Effector CD8-positive, alpha-beta T cell (primary cell): ENCODE data around the gene PSMA1.
A peak's percentile ranks its signal among the peaks of the same experiment; 100 is the strongest.

Source experiments
- DNase-seq: peaks from one replicate; lab custom pipeline; 2025; lab: John Stamatoyannopoulos, UW

PSMA1 gene

DNA sequence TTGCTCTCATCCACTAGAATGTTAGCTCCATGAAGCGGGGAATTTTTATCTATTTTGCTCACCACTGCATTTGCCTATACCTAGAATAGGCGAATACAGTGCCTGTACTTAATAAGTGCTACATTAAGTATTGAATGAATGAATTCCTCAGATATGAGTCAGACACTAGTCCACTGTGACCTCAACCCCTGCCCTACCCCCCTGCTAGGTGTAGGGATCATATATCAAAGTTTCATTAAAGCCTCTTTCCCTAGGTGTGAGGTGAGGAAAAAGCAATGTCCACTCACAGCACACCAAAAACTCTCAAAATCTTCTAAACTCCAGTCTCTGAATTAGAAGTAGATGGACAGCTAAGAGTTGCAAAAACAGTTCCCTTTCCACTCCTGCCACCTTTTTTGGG lies 9.8 kb upstream of the PSMA1 start:
- no peak for DNase-seq

DNA sequence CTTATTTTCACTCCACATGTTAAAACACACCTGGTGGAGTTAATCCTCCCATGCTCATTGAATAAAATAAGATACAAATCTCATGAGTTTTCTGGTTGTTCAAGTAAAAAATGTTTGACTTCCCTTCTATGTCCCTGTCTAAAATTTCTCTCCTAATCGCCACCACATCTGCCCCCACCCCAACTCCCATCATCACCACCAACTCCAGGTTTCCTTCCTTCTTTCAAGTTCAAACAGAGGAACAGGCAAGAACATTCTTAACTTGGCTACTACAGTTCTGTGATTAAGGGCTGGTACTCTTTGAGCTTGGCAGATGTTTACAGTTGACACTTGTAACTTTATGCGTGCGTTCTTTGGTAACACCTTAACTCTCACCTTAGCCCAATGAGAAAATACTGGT lies 9.1 kb upstream of the PSMA1 start:
- DNase-seq, result no peak

DNA sequence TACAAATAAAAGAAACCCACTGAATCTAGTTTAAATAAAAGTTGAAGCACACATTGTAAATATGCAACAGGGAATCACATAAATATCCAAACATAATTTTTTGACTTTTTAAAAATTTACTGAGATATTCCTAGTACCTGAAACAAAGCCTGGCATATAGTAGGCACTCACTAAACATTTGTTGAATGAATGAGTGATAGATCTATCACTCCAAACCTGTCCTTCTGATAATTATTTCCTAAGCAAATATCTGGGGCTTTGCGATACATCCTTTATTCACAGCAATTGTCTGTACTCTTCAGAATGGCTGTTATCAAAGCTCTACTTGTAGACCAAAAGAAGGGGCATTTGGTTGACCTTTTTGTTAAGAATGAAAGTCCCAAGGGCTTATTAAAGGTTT lies 2.6 kb upstream of the PSMA1 start:
- no peak for DNase-seq

DNA sequence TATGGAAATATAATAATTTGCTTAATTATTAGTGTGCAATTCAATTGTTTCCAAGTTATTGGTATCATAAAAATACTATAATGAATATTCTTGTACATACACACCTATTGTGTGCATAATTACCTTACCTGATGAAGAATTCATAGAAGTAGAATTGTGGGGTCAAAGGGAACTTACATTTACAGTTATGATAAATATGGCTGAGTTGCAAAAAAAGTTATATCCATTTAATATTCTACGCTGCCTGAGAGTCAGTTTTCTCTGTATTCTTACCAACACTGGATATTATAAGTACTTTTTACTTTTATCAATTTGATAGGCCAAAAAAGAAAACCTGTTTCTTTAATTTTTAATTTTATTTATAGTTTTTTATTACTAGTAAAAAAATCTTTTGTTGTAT lies 2.1 kb upstream of the PSMA1 start:
- DNase-seq, result no peak

DNA sequence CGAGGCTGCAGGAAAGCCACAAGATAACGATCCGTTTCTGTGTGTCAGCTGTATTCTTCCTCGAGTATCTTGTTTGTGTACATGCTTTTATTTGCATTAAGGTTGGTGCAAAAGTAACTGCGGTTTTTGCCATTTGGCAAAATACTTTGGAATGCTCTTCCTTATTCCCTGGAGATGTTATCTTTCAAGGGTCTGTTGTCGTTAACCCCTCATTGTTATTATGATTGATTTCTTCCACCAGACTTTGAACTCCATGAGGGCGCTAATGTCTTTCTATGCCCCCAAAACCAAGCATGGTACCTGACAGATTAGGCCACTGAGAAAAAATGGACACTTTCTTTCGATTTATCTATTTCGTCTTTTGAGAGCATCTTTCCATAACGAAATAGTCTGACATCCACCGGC lies 563 bp upstream of the PSMA1 start:
- no peak for DNase-seq

DNA sequence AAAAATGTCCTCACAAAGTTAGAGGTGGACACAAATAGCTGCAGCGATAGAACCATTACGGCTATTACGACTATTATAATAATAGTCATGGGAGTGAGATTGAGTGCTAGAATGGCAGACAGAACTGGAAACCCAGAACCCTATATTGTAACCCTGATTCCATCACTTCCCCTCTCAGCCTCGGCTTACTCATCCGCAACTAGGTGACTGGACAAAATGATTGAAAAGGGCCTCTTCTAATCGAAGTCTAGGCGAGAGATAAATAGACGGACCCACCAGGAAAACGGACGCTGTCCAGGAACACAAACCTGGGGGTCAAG lies 629 bp downstream of the PSMA1 start:
- no peak for DNase-seq

DNA sequence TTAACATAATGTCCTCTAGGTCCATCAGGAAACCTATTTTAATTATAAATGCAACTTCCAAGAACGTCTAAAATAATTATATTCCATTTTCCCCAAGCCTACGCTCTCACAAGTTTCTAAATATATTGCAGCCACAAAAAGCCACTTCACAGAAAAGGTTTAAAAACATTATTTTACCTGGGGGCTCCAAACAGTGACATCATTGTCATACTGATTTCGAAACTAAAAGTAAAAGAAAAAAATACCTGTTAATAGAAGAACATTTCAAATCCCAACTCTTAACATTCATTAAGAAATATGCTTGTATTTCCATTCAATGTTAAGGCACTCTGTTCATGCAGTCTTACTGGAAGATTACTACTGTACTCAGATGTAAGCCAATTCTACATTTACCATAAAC lies 1.4 kb downstream of the PSMA1 start:
- no peak for DNase-seq

DNA sequence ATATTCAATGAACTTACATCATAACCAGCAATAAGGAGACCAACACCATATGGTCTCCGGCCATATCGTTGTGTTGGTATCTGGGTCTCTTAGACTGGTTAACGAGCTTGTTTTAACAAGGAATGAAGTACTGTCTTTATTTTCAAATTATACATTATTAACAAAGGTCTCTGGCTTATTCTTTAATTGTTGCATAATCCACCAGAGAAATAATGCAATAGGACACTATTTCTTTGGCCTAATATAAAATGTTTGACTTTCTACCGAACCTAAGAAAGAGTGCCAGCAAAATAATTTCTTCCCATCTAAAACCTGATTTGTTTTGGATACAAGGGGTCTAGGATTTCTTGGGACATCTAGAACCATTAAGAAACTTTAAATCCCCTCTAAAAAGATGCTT lies 6.4 kb downstream of the PSMA1 start:
- no peak for DNase-seq

DNA sequence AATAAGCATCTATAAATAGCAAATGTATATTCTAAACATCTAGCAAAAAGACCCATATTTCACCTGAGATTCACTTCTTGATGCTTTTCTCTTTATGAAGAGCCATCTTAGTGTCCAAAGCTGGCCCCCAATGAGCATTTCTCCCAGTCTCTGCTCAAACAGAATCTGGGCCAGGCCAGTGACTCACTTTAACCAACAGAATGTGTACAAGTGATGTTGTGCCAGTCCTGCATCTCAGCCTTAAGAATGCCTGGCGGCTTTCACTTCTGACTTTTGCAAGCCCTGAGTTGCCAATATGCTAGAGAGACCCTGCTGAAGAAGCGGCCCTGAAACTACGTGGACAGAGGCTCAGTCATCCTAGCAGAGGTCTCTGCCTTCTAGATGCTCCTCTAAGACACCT lies 13.7 kb downstream of the PSMA1 start:
- no peak for DNase-seq

DNA sequence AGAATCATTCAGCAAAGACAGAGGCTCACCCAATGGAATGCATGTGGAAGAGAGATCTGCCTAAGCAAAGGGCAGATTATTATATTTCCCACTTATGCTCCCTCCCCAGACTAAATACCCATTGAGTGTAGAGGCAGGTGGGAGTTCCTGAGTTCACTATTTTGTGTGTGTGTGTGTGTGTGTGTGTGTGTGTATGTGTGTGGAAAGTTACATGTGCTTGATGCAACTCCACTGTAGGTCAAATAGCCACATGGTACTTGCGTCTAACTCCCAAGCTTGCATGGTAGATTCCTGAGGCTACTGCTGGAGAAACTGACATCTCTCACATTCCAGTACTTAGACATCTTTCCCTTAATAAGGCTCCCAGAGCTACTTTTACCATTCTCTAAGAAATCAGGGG lies 17.2 kb downstream of the PSMA1 start:
- no peak for DNase-seq

DNA sequence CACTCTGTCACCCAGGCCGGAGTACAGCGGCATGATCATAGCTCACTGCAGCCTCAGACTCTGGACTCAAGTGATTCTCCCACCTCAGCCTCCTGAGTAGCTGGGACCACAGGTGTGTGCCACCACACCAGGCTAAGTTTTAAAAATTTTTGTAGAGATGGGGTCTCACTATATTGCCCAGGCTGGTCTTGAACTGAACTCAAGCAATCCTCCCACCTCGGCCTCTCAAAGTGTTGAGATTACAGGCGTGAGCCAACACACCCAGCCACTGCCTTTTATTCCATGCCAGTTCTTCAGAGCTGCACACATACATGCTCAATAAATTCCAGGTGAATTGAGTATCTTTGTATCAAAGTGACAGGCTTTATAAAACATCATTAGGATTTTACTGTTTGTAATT lies 18.1 kb downstream of the PSMA1 start:
- DNase-seq, result no peak

DNA sequence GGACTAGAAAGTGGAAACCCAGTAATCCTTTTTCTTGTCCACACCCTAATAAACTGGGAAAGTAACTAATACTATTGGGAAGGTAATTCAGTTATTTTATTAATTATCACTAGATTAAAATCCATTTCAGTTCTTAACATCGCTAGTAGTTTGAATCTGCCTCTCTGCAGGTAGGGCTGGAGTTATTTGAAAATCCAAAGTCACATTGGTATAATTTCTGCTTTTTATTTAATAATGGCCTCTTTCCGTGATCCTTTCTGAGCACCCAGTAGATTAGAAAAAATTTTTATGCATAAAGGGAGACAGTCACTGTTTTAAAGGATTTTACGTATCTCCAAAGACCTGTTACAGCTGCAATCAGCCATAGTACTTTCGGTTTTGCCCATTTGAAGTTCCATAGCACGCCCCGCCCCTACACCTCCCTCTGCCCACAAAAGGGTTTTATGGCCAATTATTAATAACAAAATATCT lies 20.0 kb downstream of the PSMA1 start:
- peak; percentile 29 for DNase-seq

DNA sequence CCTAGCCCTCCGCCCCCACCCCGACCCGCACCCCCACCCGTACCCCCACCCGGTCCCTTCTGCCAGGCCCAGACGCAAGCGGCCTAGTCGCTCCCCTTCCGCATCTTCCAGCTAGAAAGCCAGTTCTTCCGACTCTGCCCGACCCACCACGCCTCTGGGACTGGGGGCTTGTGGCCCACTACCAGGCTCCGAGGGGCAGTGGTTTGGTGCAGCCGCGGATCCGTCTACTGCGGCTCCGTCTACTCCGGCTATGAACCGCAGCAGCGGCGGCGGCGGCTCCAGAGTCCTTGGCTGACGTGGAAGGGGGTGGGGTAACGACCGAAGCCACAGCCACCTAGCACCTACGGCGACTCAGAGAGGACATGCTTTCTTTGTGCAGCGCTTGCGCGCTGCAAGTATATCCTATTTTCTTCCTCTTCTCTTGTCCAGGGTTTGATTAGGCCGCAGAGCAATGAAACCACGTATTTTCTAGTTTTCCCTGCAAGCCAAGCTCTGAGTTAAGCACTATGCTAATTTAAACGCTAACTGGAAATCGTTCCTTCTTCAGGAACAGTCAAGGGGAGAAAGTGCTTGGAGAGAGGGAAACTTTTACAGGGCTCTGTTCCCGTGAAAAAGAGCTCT lies 20.5 kb downstream of the PSMA1 start, which contains the start of gene COPB1:
Gene COPB1 (minus strand): TSS at position 252 of the 621 bp plus-strand sequence. CDS start 883 bp downstream, outside the sequence.
- DNase-seq, result peak; percentile 83

DNA sequence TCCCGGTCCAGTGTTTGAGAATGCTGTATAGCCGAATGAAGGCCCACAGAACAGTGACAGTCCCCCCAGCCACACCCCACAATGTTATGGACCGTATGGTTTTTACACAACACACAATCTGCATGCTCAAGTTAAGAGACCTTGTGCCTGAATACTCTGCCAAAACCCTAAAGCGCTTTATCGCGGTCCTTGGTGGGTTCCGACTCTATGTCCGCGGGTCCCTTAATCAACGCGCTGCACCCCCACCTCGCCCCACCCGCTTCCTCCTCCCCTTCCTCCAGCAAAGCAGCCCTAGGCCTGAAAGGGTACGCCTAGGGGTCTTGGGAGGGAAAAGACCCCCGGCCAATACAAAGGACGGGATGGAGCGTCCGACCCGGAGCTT lies 21.0 kb downstream of the PSMA1 start:
- peak; percentile 38 for DNase-seq

DNA sequence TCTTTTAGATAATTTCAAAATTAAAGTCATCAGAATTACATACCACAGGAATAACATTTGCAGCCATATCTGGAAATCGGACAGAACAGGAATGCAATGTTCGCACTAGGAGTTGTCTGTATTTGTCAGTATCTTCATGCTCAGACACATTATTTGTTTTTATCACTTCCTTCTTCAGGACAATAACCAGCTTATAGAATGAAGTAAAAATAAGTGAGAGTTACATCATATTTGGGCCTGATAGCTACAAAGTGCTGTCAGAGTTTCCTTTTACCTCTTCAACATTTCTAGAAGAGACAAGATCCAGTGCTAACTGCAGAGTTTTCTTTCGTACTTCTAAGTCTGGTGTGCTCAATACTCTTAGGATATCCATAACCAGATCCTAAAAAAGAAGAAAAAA lies 39.5 kb downstream of the PSMA1 start:
- DNase-seq, result no peak

DNA sequence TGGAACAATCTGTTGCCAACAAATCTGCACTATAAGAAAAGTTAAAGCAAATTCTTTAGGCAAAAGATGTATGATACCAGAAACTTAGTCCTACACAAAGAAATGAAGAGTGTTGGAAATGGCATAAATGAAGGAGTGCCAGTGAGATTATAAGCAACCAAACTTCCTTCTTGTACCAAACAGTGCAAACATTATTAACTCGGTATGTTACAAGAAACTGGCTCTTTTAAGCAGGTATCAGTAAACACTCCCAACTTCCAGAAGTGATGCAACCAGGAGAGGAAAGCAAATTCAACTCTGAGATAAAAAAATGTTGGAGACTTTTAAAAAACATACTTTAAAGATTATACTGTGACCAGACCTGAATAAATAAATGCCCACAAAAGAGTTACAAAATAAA lies 49.1 kb downstream of the PSMA1 start:
- DNase-seq, result no peak

DNA sequence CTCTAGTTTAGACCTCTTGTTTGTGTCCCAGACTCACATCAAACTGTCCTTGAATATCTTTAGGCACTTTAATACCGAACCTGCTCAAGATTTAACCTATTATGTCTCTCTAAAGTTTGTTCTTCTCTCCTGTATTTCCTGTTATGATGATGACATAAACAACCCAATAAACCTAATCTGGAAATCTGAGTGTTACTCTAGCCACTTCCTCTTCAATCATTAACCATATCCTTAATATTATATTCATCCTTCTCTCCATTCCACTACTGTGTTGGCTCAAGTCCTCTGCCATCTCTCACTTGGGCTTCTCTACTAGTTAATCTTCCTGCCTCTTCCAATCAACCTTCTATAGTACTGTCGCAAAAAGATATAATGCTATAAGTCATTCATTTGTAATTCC lies 56.6 kb downstream of the PSMA1 start:
- no peak for DNase-seq

DNA sequence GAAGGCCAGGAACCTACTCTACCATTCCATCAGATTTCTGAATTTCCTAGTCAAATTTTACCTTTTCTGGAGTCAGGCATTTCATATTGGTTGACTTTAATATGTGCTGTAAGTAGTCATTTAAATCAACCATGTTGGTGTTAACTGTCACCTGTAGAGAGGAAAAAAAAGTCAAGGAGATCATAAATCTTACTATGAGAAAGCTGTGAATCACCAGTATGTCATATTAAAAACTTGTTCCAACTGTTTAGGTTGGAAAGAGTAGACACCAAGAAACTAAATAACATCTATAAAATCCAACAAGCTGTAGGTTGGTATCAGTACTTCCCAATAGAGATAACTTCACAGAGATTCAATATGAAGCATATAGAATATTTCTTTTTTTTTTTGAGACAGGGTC lies 60.0 kb downstream of the PSMA1 start:
- no peak for DNase-seq

DNA sequence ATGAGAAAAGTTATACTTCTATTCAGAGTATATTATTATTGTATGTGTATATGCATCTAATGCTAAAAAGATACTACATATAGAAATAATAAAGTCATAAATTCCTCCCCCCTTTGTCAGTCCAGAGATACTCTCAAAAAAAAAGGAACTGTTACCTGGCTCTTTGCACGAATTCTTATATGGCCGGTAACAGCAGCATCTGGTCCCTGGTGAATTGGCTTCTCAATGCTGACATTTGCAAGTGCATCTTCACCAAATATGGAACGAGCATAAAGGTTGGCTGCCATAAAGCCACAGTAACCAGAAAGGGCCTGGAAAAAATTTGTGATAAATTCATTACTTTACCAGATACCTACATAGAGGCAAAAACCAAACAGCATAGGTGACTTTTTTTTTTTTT lies 61.8 kb downstream of the PSMA1 start:
- no peak for DNase-seq

DNA sequence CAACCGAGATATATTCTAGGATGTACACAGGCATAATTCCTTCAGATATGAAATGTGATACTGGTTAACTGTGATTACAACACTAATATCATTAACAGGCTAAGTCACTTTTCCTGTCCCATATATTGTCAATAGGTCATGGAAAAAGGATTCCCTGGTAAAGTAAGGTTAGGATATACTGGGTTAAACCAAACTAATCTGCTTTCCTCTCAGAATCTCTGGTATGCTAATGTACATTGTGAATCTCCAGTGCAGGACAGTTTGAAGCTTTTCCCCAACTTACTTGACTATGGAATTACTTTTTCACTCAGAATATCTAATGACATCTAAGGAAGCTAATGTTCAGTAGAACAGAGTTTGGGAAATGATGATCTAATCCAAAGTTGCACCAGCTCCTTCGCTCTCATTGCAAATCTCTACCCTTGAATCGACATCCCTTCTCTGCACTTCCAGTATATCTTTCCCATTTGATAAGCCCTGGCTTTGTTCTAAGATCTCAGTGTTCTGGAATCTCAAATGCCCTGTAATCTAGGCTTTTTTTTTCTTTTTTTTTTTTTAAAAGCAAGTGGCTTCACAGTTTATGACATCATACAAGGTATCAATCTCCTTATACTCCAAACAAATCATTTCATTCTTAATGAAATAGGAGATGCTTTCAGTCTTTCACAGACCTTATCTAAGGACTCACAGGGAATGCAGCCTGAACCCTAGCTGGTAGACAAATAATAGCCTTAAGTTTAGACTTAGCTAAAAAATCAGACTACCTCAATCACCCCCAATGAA lies 64.3 kb downstream of the PSMA1 start:
- DNase-seq, result no peak
